Measurements from ENCODE around the gene SDF2L1. TPM values are rescaled to one million over a fixed set of nuclear protein-coding genes. Genes with fewer than 3 reads are reported as not detected.

The SDF2L1 gene
- total and polyA plus RNA-seq, 12 donors: 14.0 to 83.9 (median 27.4) TPM

DNA sequence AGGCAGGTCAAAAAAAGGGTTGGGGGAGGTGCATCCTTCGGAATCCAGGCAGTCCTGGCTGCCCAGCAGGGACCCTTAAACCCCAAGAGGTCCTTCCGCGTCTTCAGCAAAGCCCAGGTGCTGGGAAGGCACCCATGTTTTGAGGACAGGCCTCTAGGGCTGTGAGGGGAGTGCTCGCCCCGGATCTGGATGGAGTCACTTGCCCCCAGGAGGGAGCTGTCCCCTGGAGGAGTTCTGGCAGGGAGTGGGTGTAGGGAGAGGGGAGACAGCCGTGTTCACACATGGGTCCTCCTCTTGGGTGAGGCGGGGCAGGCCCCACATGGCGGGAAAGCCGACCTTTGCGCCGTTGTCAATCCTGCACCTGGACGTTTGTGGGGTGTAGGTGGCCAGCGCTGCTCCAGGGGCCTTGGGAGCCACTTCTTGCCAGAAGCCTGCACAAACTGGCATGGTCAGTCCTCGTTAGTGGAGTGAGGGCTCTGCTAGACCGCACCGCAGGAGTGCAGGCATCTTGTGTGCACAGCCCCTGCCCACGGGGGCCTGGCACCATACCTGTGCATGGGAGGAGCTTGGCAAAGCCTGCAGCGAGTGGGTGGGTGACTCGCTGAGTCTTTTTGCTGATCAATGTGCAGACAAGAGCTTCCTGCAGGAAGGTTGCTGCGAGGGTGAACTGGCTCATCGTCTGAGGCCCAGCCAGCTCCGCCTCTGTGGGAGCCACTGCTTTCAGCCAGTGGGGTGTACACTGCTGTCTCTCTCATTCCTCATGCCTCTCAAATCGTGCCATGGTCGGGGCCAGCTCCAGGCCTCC is 39.7 kb downstream of the SDF2L1 start:
- WGBS, 4 donors: 82 to 87% (median 84%) methylated on average over 12 to 24 of the region's 24 CpGs
- intact Hi-C loops (cut with DNase I): no loop called here
- Histone ChIP-seq H3K36me3 (replicated peaks in 1 of 2) (peaks cover 0 to 62% of the 10 kb centered on the region in 2 donors), H3K27ac (no peak overlapping the region), H3K4me3 (no peak overlapping the region), H3K9me3 (replicated peaks in 1 of 3) (no peaks in the 10 kb centered on the region), H3K27me3 (no peaks in the 10 kb centered on the region), H3K4me1 (replicated peaks in 1 of 2) (no peaks in the 10 kb centered on the region)
- TF ChIP-seq, protein P1, sequence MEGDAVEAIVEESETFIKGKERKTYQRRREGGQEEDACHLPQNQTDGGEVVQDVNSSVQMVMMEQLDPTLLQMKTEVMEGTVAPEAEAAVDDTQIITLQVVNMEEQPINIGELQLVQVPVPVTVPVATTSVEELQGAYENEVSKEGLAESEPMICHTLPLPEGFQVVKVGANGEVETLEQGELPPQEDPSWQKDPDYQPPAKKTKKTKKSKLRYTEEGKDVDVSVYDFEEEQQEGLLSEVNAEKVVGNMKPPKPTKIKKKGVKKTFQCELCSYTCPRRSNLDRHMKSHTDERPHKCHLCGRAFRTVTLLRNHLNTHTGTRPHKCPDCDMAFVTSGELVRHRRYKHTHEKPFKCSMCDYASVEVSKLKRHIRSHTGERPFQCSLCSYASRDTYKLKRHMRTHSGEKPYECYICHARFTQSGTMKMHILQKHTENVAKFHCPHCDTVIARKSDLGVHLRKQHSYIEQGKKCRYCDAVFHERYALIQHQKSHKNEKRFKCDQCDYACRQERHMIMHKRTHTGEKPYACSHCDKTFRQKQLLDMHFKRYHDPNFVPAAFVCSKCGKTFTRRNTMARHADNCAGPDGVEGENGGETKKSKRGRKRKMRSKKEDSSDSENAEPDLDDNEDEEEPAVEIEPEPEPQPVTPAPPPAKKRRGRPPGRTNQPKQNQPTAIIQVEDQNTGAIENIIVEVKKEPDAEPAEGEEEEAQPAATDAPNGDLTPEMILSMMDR (IDR thresholded peaks at IDR 0.05): no peak
- no peak for TF ChIP-seq POLR2A (IDR thresholded peaks at IDR 0.05)
- DNase-seq: no peak

DNA sequence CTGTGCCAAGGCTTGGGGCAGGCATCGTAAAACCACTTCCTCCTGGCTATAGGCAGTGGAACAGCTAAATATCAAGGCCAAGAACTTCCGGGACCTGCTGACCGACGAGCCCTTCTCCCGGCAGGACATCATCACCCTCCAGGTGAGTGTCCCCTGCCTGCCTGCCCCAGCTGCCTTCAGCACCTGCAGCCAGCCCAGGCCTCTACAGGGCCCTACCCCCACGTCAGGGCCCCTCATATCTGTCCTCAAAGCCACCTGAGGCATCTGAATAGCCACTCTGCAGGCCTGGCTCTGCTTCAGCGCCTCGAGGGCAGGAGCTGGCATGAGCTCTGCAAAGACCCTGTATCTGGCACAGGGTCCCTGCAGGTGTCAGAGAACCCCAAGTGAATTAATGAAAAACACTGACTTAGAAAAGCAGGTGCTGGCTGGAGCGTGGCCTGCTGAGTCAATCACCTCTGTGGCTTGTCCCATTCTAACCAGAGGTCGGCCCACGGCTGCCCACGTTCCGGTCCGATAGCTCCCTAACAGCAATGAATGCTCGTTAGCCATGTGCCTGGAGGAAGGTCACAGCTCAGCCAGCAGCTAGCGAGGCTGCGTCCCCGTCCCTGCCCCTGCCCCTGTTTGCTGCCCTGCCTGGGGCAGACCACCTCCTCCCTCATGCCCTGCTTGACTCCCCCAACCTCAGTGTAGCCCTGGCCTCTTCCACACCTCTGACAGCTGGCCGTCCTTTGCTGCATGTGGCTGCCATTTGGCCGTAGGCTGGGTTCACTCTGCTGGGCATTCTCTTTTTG is 40.5 kb downstream of the SDF2L1 start:
- Histone ChIP-seq H3K36me3 (replicated peaks in 1 of 2) (peaks cover 0 to 70% of the 10 kb centered on the region in 2 donors), H3K4me1 (replicated peaks in 1 of 2) (no peaks in the 10 kb centered on the region), H3K27ac (no peak overlapping the region), H3K9me3 (replicated peaks in 1 of 3) (no peaks in the 10 kb centered on the region), H3K4me3 (no peak overlapping the region), H3K27me3 (no peaks in the 10 kb centered on the region)
- no peak for TF ChIP-seq POLR2A (IDR thresholded peaks at IDR 0.05)
- TF ChIP-seq, protein P1 (IDR thresholded peaks at IDR 0.05): no peak
- no peak for DNase-seq
- WGBS, 4 donors: 82 to 91% (median 89%) methylated on average over 6 to 20 of the region's 20 CpGs
- intact Hi-C loops (cut with DNase I): no loop called here

DNA sequence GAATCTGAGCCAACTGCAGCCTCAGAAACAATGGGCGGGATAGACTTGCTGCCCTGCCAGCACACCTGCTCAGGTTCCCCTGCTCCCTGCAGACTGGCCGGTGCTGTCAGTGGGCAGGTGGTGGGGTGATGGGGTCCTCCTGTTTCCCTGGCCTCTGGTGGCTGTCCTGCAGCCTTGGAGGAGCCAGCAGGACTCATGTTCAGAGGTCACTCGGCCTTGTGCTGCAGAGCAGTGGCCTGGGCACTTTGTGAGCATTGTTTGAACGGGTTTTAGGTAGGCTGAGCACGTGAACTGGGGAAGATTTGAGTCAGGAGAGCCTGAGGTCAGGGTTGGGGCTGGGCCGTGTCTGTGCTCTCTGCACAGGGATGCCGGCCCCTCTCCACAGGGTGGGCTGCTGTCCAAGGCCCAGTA is 41.3 kb downstream of the SDF2L1 start:
- H3K4me1 ChIP-seq (replicated peaks in 1 of 2): no peaks in the 10 kb centered on the region
- DNase-seq: no peak
- no peak overlapping the region for H3K4me3 ChIP-seq
- intact Hi-C loops (cut with DNase I): no loop called here
- no peaks in the 10 kb centered on the region for H3K27me3 ChIP-seq
- H3K9me3 ChIP-seq (replicated peaks in 1 of 3): no peaks in the 10 kb centered on the region
- WGBS, 4 donors: 91 to 94% (median 93%) methylated on average over 4 to 7 of the region's 7 CpGs
- no peak for TF ChIP-seq POLR2A (IDR thresholded peaks at IDR 0.05)
- TF ChIP-seq, protein P1 (IDR thresholded peaks at IDR 0.05): no peak
- H3K36me3 ChIP-seq (replicated peaks in 1 of 2): peaks cover 0 to 70% of the 10 kb centered on the region in 2 donors
- H3K27ac ChIP-seq: no peak overlapping the region

DNA sequence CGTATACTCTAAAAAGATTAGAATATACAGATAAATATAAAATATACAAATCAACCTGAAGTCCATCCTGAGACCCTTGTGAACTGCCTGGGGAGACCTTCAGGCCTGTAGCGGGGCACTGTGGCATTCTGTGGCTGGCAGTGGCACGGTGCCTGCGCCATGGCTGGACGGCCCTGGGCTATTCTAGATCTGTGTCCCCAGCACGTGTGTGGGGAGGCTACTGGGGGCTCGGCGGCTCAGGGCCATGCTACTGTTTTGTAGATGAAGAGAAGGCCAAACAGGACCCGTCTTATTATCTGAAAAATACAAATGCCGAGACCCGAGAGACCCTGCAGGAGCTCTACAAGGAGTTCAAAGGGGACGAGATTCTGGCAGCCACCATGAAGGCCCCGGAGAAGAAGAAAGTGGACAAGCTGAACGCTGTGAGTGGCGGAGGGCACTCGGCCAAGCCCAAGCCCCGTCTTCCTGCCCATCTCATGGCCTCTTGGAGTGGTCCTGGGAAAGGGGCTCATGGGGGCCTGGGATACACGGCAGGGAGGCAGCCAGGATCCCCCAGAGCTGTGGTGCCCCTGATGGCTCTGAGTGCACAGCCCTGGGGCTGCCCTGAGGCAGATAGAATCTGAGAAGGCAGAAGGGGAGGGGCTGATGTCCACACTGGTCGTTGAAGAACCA is 42.5 kb downstream of the SDF2L1 start:
- TF ChIP-seq, protein P1 (IDR thresholded peaks at IDR 0.05): no peak
- no peak for TF ChIP-seq POLR2A (IDR thresholded peaks at IDR 0.05)
- Histone ChIP-seq H3K36me3 (replicated peaks in 1 of 2) (peaks cover 0 to 71% of the 10 kb centered on the region in 2 donors), H3K4me3 (no peak overlapping the region), H3K27me3 (no peaks in the 10 kb centered on the region), H3K9me3 (replicated peaks in 1 of 3) (no peaks in the 10 kb centered on the region), H3K27ac (no peak overlapping the region), H3K4me1 (replicated peaks in 1 of 2) (no peaks in the 10 kb centered on the region)
- WGBS, 4 donors: 85 to 95% (median 93%) methylated on average over 14 to 19 of the region's 19 CpGs
- DNase-seq: no peak
- intact Hi-C loops (cut with DNase I): no loop called here
